OCI-LY7 (cell line): ENCODE measurements around the gene FAM24B.

ENCODE experiments used
- EZH2phosphoT487 ChIP-seq: fragments of 200-600 bp; sonication (generic); IDR thresholded peaks from 2 replicates; pipeline ENCODE4 v1.6.1; 2018; ENCODE audit warnings: low read depth, borderline replicate concordance, mild to moderate bottlenecking, mixed run types, antibody characterized with exemption, low read length, moderate library complexity, mixed read lengths
- TF ChIP-seq, protein P1 (sequence below): fragments of 200-600 bp; sonication (generic); conservative IDR thresholded peaks from 2 replicates; pipeline ENCODE4 v1.5.1; 2014; ENCODE audit warnings: mild to moderate bottlenecking, antibody characterized with exemption, low read length, moderate library complexity, mixed read lengths

GRCh38 chr10:122812751-122813150, 66.6 kb downstream of the FAM24B start:
- TF ChIP-seq, protein P1, sequence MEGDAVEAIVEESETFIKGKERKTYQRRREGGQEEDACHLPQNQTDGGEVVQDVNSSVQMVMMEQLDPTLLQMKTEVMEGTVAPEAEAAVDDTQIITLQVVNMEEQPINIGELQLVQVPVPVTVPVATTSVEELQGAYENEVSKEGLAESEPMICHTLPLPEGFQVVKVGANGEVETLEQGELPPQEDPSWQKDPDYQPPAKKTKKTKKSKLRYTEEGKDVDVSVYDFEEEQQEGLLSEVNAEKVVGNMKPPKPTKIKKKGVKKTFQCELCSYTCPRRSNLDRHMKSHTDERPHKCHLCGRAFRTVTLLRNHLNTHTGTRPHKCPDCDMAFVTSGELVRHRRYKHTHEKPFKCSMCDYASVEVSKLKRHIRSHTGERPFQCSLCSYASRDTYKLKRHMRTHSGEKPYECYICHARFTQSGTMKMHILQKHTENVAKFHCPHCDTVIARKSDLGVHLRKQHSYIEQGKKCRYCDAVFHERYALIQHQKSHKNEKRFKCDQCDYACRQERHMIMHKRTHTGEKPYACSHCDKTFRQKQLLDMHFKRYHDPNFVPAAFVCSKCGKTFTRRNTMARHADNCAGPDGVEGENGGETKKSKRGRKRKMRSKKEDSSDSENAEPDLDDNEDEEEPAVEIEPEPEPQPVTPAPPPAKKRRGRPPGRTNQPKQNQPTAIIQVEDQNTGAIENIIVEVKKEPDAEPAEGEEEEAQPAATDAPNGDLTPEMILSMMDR = no peak
- no peak for TF ChIP-seq EZH2phosphoT487
